Measurements from ENCODE around the gene RAB32. TPM values are rescaled to one million over a fixed set of nuclear protein-coding genes. Genes with fewer than 3 reads are reported as not detected.

The RAB32 gene
- total RNA-seq, 1 experiment from 2014 or later = 4.7 TPM

- H3K36me3 Mint-ChIP-seq (ENCODE audit: insufficient read depth in 1 of 3, low read depth in 3 of 3) = no peaks in the 10 kb centered on the region
- H4K20me1 ChIP-seq (ENCODE audit: control insufficient read depth, insufficient read depth, insufficient read length) = no peaks in the 10 kb centered on the region
- no peaks in the 10 kb centered on the region for H3K23me2 ChIP-seq (ENCODE audit: insufficient read length, low read depth, low read length, poor library complexity, severe bottlenecking)
- H3K27ac Mint-ChIP-seq = no peak overlapping the region; a peak in 1 of 7 replicates
- no peak overlapping the region for H3K56ac ChIP-seq (ENCODE audit: insufficient read length, low read depth, low read length)
- H3K4me2 ChIP-seq (ENCODE audit: insufficient read depth, insufficient read length, low read length) = no peak overlapping the region
- no peak overlapping the region for H3K27ac ChIP-seq (ENCODE audit: insufficient read length, low read depth, low read length)
- H4K8ac ChIP-seq (replicated peaks; ENCODE audit: insufficient read length, low read depth, low read length) = no peak overlapping the region
- H3K4me3 Mint-ChIP-seq = no peak overlapping the region
- no peaks in the 10 kb centered on the region for H3K4me1 Mint-ChIP-seq
- H2AFZ ChIP-seq (ENCODE audit: low read length) = no peak overlapping the region
- no peak overlapping the region for H2BK12ac ChIP-seq (ENCODE audit: insufficient read length, low read depth, low read length)
- no CpG with 5 or more reads among the region's 7 CpGs for WGBS (ENCODE audit: extremely low coverage, insufficient read length, low lambda C conversion rate)
- no peak for DNase-seq
- no peak overlapping the region; the same call in 1 of the 2 replicates for H3K14ac ChIP-seq (ENCODE audit: insufficient read depth, low read length)
- no peak overlapping the region for H3T11ph ChIP-seq (ENCODE audit: low read length)
- no peaks in the 10 kb centered on the region for H3K9me3 ChIP-seq (ENCODE audit: control insufficient read depth, low read depth, low read length)
- H2BK5ac ChIP-seq (ENCODE audit: insufficient read length, low read length) = no peak overlapping the region
- H3K79me2 ChIP-seq (ENCODE audit: insufficient read depth, low read length) = no peaks in the 10 kb centered on the region
- H2AK5ac ChIP-seq (ENCODE audit: insufficient read length, low read length) = no peak overlapping the region
- no peak overlapping the region for H2BK120ac ChIP-seq (ENCODE audit: low read depth, low read length, poor library complexity, severe bottlenecking)
- H3K4me1 ChIP-seq (ENCODE audit: insufficient read depth, low read length) = no peaks in the 10 kb centered on the region
- peaks cover 0 to 5% of the 10 kb centered on the region in 2 experiments; a peak in 4 of 5 replicates for H3K9me3 Mint-ChIP-seq
- H3K4ac ChIP-seq (ENCODE audit: low read depth, low read length) = no peak overlapping the region
- no peak overlapping the region for H3K18ac ChIP-seq (ENCODE audit: insufficient read length, low read depth, low read length)
- H3K9ac ChIP-seq (ENCODE audit: extremely low read depth, insufficient read length, low read length) = no peak overlapping the region
- H3K27me3 ChIP-seq (ENCODE audit: insufficient read depth, low read length) = no peaks in the 10 kb centered on the region
- H3K79me1 ChIP-seq (ENCODE audit: insufficient read depth, low read depth, low read length, poor library complexity, severe bottlenecking) = no peaks in the 10 kb centered on the region
- H4K91ac ChIP-seq (ENCODE audit: insufficient read length, low read depth, low read length) = no peak overlapping the region
- H3K27me3 Mint-ChIP-seq (ENCODE audit: low read depth) = no peaks in the 10 kb centered on the region; the same call in 1 of the 2 replicates
- no peak overlapping the region for H3K23ac ChIP-seq (ENCODE audit: insufficient read length, low read depth, low read length)
- TF ChIP-seq CTCF (conservative IDR thresholded peaks at IDR 0.05) = no peak
- no peak overlapping the region for H4K5ac ChIP-seq (ENCODE audit: insufficient read length, low read depth, low read length)
- H2BK20ac ChIP-seq (ENCODE audit: low read depth, low read length, poor library complexity, severe bottlenecking) = no peak overlapping the region
- H2BK15ac ChIP-seq (ENCODE audit: low read depth, low read length) = no peak overlapping the region
These were observed 28.4 kb upstream of the RAB32 start for GRCh38 chr6:146515212-146515611.
